Kidney (tissue), 14 donors: ENCODE data around the gene APOL2. TPM values are rescaled to one million over a fixed set of nuclear protein-coding genes. Genes with fewer than 3 reads are reported as not detected.

Source experiments
- DNase-seq, 5 donors: peaks; one replicate each; pipeline ENCODE4 v3.0.0-alpha.2; 2013 to 2020
- FAIRE-seq: peaks from 2 replicates; lab custom pipeline; 2012; peaks lifted over from hg19 to GRCh38; lab: Jason Lieb, UNC
- H3K27ac ChIP-seq, 2 donors: one replicate each; pipeline ENCODE4 v1.7.0; 2013; ENCODE audit warnings: low read depth in 2 of 2, low read length in 2 of 2, inconsistent platforms in 1 of 2
- H3K27me3 ChIP-seq: one replicate; pipeline ENCODE4 v1.7.1; 2013; ENCODE audit warnings: low read length, inconsistent platforms; ENCODE audit not compliant: control insufficient read depth, insufficient read depth
- H3K36me3 ChIP-seq, 3 donors: one replicate each; pipeline versions ENCODE4 v1.7.0 to v1.7.1; 2013; ENCODE audit warnings: low read length in 3 of 3, control low read depth in 1 of 3, inconsistent platforms in 1 of 3; ENCODE audit not compliant: insufficient read depth in 3 of 3, control insufficient read depth in 2 of 3
- H3K4me1 ChIP-seq, 3 donors: one replicate each; pipeline versions ENCODE4 v1.7.0 to v1.7.1; 2013; ENCODE audit warnings: low read length in 3 of 3, inconsistent platforms in 1 of 3, low read depth in 1 of 3; ENCODE audit not compliant: control insufficient read depth in 2 of 3, insufficient read depth in 2 of 3
- H3K4me3 ChIP-seq, 3 donors: one replicate each; pipeline versions ENCODE4 v1.7.0 to v1.8.1; 2013; ENCODE audit warnings: low read length in 3 of 3, control low read depth in 1 of 3, inconsistent platforms in 1 of 3
- H3K9ac ChIP-seq, 3 donors: one replicate each; pipeline versions ENCODE4 v1.7.0 to v1.7.1; 2013; ENCODE audit warnings: low read length in 3 of 3, control low read depth in 1 of 3, inconsistent platforms in 1 of 3
- H3K9me3 ChIP-seq, 3 donors: one replicate each; pipeline versions ENCODE4 v1.7.0 to v1.7.1; 2013; ENCODE audit warnings: low read length in 3 of 3, control low read depth in 1 of 3, inconsistent platforms in 1 of 3; ENCODE audit not compliant: control insufficient read depth in 2 of 3, insufficient read depth in 1 of 3
- intact Hi-C: fragments of 100-400 bp; cut with DNase I; formaldehyde crosslinking; loops from one replicate; pipeline ENCODE4 v1.11.1; 2022
- polyA plus RNA-seq: library from polyadenylated mRNA; stranded (reverse); fragments of 350-450 nt; fragmentation: Illumina TruSeq; extraction: RNeasy Lipid Tissue Mini Kit (QIAGEN cat#74804); gene quantifications from one replicate; pipeline ENCODE4 v1.2.3, GENCODE V29; 2014; ENCODE audit warnings: low read depth, low replicate concordance; ENCODE audit not compliant: insufficient read depth
- total RNA-seq: library from RNA; stranded (reverse); fragmentation: NEBNext Ultra II Directional; extraction: Animal tissue kit (Norgen Biotek cat#: 25700); gene quantifications from one replicate; pipeline ENCODE4 v1.2.1, GENCODE V29; 2021
- TF ChIP-seq, protein P1 (sequence below): IDR thresholded peaks from 3 replicates; pipeline ENCODE4 v1.5.1; 2012; ENCODE audit warnings: mild to moderate bottlenecking, moderate library complexity, borderline replicate concordance; ENCODE audit not compliant: insufficient read depth; ENCODE audit errors: extremely low read depth
- donor health status: control.
- donor health status: control.
- donor health status: control.
- donor health status: control.
- donor health status: control.
- donor health status: DM: yes; HTN: yes; CAD: no.
- donor health status: Normal renal cell carcinoma (clear cell type).

Gene APOL2
- total and polyA plus RNA-seq, 2 donors from 2014 or later: 34.8 to 48.8 TPM

- no peaks in the 10 kb centered on the region for H3K27me3 ChIP-seq
- intact Hi-C loops: no loop called here
- TF ChIP-seq, protein P1, sequence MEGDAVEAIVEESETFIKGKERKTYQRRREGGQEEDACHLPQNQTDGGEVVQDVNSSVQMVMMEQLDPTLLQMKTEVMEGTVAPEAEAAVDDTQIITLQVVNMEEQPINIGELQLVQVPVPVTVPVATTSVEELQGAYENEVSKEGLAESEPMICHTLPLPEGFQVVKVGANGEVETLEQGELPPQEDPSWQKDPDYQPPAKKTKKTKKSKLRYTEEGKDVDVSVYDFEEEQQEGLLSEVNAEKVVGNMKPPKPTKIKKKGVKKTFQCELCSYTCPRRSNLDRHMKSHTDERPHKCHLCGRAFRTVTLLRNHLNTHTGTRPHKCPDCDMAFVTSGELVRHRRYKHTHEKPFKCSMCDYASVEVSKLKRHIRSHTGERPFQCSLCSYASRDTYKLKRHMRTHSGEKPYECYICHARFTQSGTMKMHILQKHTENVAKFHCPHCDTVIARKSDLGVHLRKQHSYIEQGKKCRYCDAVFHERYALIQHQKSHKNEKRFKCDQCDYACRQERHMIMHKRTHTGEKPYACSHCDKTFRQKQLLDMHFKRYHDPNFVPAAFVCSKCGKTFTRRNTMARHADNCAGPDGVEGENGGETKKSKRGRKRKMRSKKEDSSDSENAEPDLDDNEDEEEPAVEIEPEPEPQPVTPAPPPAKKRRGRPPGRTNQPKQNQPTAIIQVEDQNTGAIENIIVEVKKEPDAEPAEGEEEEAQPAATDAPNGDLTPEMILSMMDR: no peak
- H3K9me3 ChIP-seq: no peaks in the 10 kb centered on the region
- H3K36me3 ChIP-seq: no peaks in the 10 kb centered on the region
- peaks cover 5 to 25% (median 17%) of the 10 kb centered on the region in 3 donors for H3K4me1 ChIP-seq
- peak overlapping the region in 1 of 2 donors; percentile 32 for H3K27ac ChIP-seq
- peak overlapping the region in 1 of 3 donors; percentile 34 for H3K9ac ChIP-seq
- H3K4me3 ChIP-seq: no peak overlapping the region
- DNase-seq: peak in 4 of 5 donors; percentile 48 to 90 (median 84)
- FAIRE-seq: no peak
Measured at GRCh38 chr22:36197065-36197440, 42.3 kb downstream of the APOL2 start.

- H3K4me3 ChIP-seq: no peak overlapping the region
- peak overlapping the region in 1 of 3 donors; percentile 34 for H3K9ac ChIP-seq
- no peak overlapping the region for H3K27ac ChIP-seq
- peaks cover 5 to 19% (median 17%) of the 10 kb centered on the region in 3 donors for H3K4me1 ChIP-seq
- H3K9me3 ChIP-seq: no peaks in the 10 kb centered on the region
- DNase-seq (no peak), FAIRE-seq (no peak)
- no peaks in the 10 kb centered on the region for H3K36me3 ChIP-seq
- intact Hi-C loops: no loop called here
- TF ChIP-seq, protein P1: no peak
- no peaks in the 10 kb centered on the region for H3K27me3 ChIP-seq
Measured at GRCh38 chr22:36196254-36197064, 42.9 kb downstream of the APOL2 start.

GRCh38 chr22:36194971-36195370 is 44.4 kb downstream of the APOL2 start:
- H3K9me3 ChIP-seq: no peaks in the 10 kb centered on the region
- peak in 4 of 5 donors; percentile 71 to 88 (median 76) for DNase-seq
- H3K36me3 ChIP-seq: no peaks in the 10 kb centered on the region
- TF ChIP-seq, protein P1: peak; percentile 69
- intact Hi-C loops: no loop called here
- H3K4me1 ChIP-seq: peaks cover 5 to 18% (median 17%) of the 10 kb centered on the region in 3 donors
- FAIRE-seq: peak; percentile 92
- H3K4me3 ChIP-seq: no peak overlapping the region
- H3K9ac ChIP-seq: no peak overlapping the region
- no peak overlapping the region for H3K27ac ChIP-seq
- H3K27me3 ChIP-seq: no peaks in the 10 kb centered on the region
